Panc1 (cell line): ENCODE measurements around the gene TBCD. TPM values are rescaled to one million over a fixed set of nuclear protein-coding genes. Genes with fewer than 3 reads are reported as not detected.

Experiments
- ATAC-seq: fragments of 200-7000 bp; cut with Tn5 transposase; 2 replicates; pipeline ENCODE4 v1.9.1; 2020; ENCODE audit warnings: mild to moderate bottlenecking, moderate library complexity
- BruUV-seq: library from RNA; stranded (reverse); fragments of 400-500 nt; replicated peaks from 2 replicates; lab custom pipeline; 2021; lab: Mats Ljungman, UMichigan
- CTCF ChIA-PET: fragments of 300-600 bp; sonication (Branson Sonifier 250); formaldehyde crosslinking; loops from one replicate; lab custom pipeline; 2022; ENCODE audit warnings: antibody characterized with exemption; lab: Charles Lee
- POLR2A ChIA-PET: fragments of 300-600 bp; sonication (Branson Sonifier 250); formaldehyde crosslinking; loops from one replicate; lab custom pipeline; 2022; ENCODE audit warnings: antibody characterized with exemption; lab: Charles Lee
- DNase-seq: peaks from one replicate; pipeline ENCODE4 v3.0.0-alpha.2; 2010; ENCODE audit warnings: low read depth, low spot score
- H3K27ac ChIP-seq: 2 replicates; pipeline ENCODE4 v1.5.1; 2011; ENCODE audit warnings: mild to moderate bottlenecking, low read length, inconsistent platforms
- H3K27me3 ChIP-seq: fragments of 200-500 bp; sonication (Bioruptor generic); 2 replicates; pipeline ENCODE4 v1.6.0; 2014; ENCODE audit warnings: low read length, inconsistent platforms; ENCODE audit not compliant: control insufficient read depth, insufficient read depth
- H3K36me3 ChIP-seq: fragments of 200-500 bp; sonication (Bioruptor generic); 2 replicates; pipeline ENCODE4 v1.5.1; 2014; ENCODE audit warnings: inconsistent platforms, mild to moderate bottlenecking, low read length, moderate library complexity; ENCODE audit not compliant: control insufficient read depth, insufficient read depth
- H3K4me1 ChIP-seq: 2 replicates; pipeline ENCODE4 v1.5.1; 2011; ENCODE audit warnings: inconsistent platforms, mild to moderate bottlenecking, low read length, moderate library complexity; ENCODE audit not compliant: control insufficient read depth, insufficient read depth
- H3K4me3 ChIP-seq, 2 experiments: 2 replicates each; pipeline ENCODE4 v1.5.1; 2011 to 2012; ENCODE audit warnings: low read depth in 2 of 2, low read length in 2 of 2, mild to moderate bottlenecking in 2 of 2, inconsistent platforms in 1 of 2, moderate library complexity in 1 of 2
- H3K9me3 ChIP-seq: fragments of 200-500 bp; sonication (Bioruptor generic); 2 replicates; pipeline ENCODE4 v1.5.1; 2014; ENCODE audit warnings: low read depth, mild to moderate bottlenecking, inconsistent platforms, low read length, moderate library complexity; ENCODE audit not compliant: control insufficient read depth, insufficient read depth
- POLR2AphosphoS5 ChIP-seq: IDR thresholded peaks from 2 replicates; pipeline ENCODE4 v1.6.1; 2012; ENCODE audit warnings: mild to moderate bottlenecking, low read depth, low read length, moderate library complexity
- SIN3A ChIP-seq: IDR thresholded peaks from 2 replicates; pipeline ENCODE4 v1.6.1; 2012; ENCODE audit warnings: low read depth, mild to moderate bottlenecking, low read length, moderate library complexity, borderline replicate concordance; ENCODE audit not compliant: insufficient read depth
- TCF7L2 ChIP-seq: IDR thresholded peaks from 2 replicates; pipeline ENCODE4 v1.6.1; 2011; ENCODE audit warnings: mild to moderate bottlenecking, low read depth, low read length, inconsistent platforms
- in situ Hi-C: cut with HindIII; loops from 2 replicates; pipeline ENCODE4 v1.10.0; 2016; ENCODE audit warnings: low sequenced_read_pairs, low pct_unique_long_range_greater_than_20kb
- intact Hi-C: fragments of 100-400 bp; cut with micrococcal nuclease; formaldehyde crosslinking; loops from one replicate; pipeline ENCODE4 v1.10.0; 2022; ENCODE audit not compliant: unreplicated experiment
- total RNA-seq: library from RNA; stranded (reverse); gene quantifications from one replicate; pipeline ENCODE4 v1.2.1, GENCODE V29; 2021; ENCODE audit not compliant: unreplicated experiment
- TF ChIP-seq, protein P1 (sequence below): fragments of 450-650 bp; IDR thresholded peaks from 2 replicates; pipeline ENCODE4 v1.5.1; 2017; ENCODE audit warnings: mild to moderate bottlenecking
- TF ChIP-seq, protein P2 (sequence below), 2 experiments: IDR thresholded peaks; 2 replicates each; pipeline ENCODE4 v1.6.1; 2011 to 2012; ENCODE audit warnings: low read depth in 2 of 2, control low read depth in 1 of 2, low read length in 1 of 2, mild to moderate bottlenecking in 1 of 2, moderate library complexity in 1 of 2; ENCODE audit not compliant: insufficient read depth in 1 of 2

Gene TBCD
- total RNA-seq, 1 experiment from 2014 or later = 186 TPM

DNA sequence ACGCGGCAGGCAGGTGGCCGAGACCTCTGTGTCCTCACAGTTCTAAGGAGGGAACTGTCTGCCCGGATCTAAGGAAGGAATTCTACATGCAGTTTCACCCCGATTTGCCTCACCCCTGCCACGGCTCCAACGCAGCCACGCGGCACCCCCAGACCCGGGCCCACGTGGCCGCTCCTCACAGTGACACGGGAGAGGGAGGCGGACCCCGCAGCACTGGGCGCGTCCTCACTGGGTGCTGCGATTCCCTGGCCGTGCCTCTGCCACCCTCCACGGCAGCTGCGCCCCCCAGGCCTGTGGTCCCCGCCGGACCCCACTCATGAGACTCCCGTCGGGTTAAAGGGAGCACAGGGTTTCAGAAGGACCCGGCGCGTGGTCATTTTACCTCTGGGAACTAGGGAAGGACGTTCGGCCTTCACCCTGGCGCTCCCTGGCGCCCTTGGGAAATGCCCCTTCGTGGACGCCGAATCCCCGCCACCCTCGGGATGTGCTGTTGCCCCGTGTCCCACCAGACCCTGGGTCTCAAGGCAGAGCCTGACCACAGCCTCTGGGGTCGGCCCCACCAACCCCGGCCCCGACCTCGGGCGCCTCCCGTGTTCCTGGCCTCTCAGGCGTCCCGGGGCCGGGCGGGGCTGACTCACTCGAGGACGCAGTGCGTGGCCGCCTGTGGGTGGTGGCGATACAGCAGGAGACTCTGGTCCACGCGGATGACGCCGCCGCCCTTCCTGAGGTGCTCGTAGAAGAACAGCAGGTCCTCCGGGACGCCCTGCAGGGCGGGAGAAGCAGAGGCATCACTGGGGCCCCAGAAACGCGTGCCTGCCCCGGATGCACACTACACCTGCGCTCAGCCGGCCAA, 208.8 kb downstream of the TBCD start:
- Histone ChIP-seq H3K27ac (no peak overlapping the region), H3K9me3 (no peaks in the 10 kb centered on the region), H3K4me1 (no peaks in the 10 kb centered on the region), H3K36me3 (no peaks in the 10 kb centered on the region), H3K4me3 (no peak overlapping the region), H3K27me3 (no peaks in the 10 kb centered on the region)
- POLR2A ChIA-PET = no interaction called here
- CTCF ChIA-PET = no interaction called here
- no peak for TF ChIP-seq POLR2AphosphoS5
- in situ Hi-C loops = no loop called here
- no TSS peak for BruUV-seq
- no peak for ATAC-seq
- no peak for DNase-seq
- intact Hi-C loops = no loop called here

DNA sequence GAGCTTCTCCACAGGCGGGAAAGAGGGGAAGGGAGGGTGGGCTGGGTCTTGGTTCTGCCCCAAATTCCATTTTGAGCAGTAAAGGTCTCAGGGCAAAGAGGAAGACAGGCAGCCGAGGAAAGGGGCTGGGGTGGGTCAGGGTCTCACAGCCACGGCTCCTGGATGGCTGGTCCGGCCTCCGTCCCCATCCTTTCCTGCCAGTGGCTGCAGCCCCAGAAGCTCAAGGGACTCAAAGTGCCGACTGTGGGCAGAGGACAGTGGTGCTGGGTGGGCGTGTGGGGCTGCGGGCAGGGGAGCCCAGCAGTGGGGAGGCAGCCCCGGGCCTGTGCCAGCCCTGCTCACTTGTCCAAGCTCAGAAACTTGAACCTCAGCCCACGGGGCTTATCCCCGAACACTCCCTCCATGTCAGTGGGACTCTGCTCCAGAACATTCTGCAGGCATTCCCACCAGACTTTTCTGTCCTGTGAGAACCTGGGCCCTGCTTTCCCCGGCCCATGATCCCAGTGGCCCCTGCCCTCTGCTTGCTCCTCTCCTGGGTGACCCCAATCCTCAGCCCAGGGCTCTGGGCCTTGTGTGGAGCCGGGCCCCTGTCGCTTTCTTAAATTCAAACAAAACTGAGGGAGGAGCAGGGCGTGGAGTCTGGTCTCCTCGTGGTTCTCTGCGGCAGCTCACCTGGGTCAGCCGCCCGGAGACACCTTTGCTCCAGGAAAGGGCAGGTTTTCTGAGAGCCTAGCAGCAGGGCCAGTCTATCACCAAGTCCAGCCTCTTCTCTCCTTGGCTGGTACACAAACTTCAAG, 209.7 kb downstream of the TBCD start:
- BruUV-seq = no TSS peak
- in situ Hi-C loops = no loop called here
- DNase-seq (no peak), ATAC-seq (peak; percentile 13; the same call in 1 of the 2 replicates)
- ChIA-PET POLR2A (no interaction called here), CTCF (no interaction called here)
- Histone ChIP-seq H3K9me3 (no peaks in the 10 kb centered on the region), H3K27ac (no peak overlapping the region), H3K27me3 (no peaks in the 10 kb centered on the region), H3K4me3 (no peak overlapping the region), H3K36me3 (no peaks in the 10 kb centered on the region), H3K4me1 (no peaks in the 10 kb centered on the region)
- intact Hi-C loops = no loop called here
- no peak for TF ChIP-seq SIN3A
- TF ChIP-seq POLR2AphosphoS5 = no peak
- TF ChIP-seq, protein P1, sequence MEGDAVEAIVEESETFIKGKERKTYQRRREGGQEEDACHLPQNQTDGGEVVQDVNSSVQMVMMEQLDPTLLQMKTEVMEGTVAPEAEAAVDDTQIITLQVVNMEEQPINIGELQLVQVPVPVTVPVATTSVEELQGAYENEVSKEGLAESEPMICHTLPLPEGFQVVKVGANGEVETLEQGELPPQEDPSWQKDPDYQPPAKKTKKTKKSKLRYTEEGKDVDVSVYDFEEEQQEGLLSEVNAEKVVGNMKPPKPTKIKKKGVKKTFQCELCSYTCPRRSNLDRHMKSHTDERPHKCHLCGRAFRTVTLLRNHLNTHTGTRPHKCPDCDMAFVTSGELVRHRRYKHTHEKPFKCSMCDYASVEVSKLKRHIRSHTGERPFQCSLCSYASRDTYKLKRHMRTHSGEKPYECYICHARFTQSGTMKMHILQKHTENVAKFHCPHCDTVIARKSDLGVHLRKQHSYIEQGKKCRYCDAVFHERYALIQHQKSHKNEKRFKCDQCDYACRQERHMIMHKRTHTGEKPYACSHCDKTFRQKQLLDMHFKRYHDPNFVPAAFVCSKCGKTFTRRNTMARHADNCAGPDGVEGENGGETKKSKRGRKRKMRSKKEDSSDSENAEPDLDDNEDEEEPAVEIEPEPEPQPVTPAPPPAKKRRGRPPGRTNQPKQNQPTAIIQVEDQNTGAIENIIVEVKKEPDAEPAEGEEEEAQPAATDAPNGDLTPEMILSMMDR = no peak
- no peak for TF ChIP-seq TCF7L2
- TF ChIP-seq, protein P2, sequence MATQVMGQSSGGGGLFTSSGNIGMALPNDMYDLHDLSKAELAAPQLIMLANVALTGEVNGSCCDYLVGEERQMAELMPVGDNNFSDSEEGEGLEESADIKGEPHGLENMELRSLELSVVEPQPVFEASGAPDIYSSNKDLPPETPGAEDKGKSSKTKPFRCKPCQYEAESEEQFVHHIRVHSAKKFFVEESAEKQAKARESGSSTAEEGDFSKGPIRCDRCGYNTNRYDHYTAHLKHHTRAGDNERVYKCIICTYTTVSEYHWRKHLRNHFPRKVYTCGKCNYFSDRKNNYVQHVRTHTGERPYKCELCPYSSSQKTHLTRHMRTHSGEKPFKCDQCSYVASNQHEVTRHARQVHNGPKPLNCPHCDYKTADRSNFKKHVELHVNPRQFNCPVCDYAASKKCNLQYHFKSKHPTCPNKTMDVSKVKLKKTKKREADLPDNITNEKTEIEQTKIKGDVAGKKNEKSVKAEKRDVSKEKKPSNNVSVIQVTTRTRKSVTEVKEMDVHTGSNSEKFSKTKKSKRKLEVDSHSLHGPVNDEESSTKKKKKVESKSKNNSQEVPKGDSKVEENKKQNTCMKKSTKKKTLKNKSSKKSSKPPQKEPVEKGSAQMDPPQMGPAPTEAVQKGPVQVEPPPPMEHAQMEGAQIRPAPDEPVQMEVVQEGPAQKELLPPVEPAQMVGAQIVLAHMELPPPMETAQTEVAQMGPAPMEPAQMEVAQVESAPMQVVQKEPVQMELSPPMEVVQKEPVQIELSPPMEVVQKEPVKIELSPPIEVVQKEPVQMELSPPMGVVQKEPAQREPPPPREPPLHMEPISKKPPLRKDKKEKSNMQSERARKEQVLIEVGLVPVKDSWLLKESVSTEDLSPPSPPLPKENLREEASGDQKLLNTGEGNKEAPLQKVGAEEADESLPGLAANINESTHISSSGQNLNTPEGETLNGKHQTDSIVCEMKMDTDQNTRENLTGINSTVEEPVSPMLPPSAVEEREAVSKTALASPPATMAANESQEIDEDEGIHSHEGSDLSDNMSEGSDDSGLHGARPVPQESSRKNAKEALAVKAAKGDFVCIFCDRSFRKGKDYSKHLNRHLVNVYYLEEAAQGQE (IDR thresholded peaks at IDR 0.05; ENCODE audit: insufficient read depth in 1 of 2, low read depth in 2 of 2, low read length in 1 of 2) = no peak
